ENCODE results near the gene MLPH. TPM values are rescaled to one million over a fixed set of nuclear protein-coding genes. Genes with fewer than 3 reads are reported as not detected.

The MLPH gene
- polyA plus RNA-seq, 3 donors = not detected

GRCh38 chr2:237471438-237472186, 15.4 kb upstream of the MLPH start:
- intact Hi-C loops (cut with micrococcal nuclease) = loop anchor here in 1 of 2 donors (5.0 to 10.0 kb wide), 2 partner anchors 49 to 317 kb away; no protein-coding TSS in a partner anchor
- H3K27ac Mint-ChIP-seq = no peak overlapping the region
- WGBS (ENCODE audit: insufficient coverage) = 62% methylated on average over 14 of the region's 14 CpGs

More at GRCh38 chr2:237471438-237472186, 15.4 kb upstream of the MLPH start:
- no peaks in the 10 kb centered on the region for H3K36me3 ChIP-seq (replicated peaks in 1 of 2; ENCODE audit: control insufficient read depth in 1 of 2, insufficient read depth in 2 of 2, low read length in 2 of 2)
- H3K4me2 ChIP-seq (replicated peaks; ENCODE audit: extremely low read depth, low read length, poor library complexity, severe bottlenecking) = no peak overlapping the region
- H3K9ac ChIP-seq (ENCODE audit: insufficient read depth, low read length, poor library complexity, severe bottlenecking) = no peak overlapping the region
- no peak overlapping the region for H3K27ac ChIP-seq (ENCODE audit: low read depth in 1 of 2, low read length in 2 of 2)
- Mint-ChIP-seq H3K4me3 (no peak overlapping the region), H3K9me3 (peaks cover 0 to 3% (median 2%) of the 10 kb centered on the region in 7 donors), H3K27me3 (ENCODE audit: low read depth in 3 of 3) (peaks cover 9 to 13% (median 12%) of the 10 kb centered on the region in 3 donors), H3K4me1 (peaks cover 25% of the 10 kb centered on the region), H3K36me3 (no peaks in the 10 kb centered on the region)
- H4K20me1 ChIP-seq (ENCODE audit: insufficient read depth, low read length) = no peaks in the 10 kb centered on the region
- H2AFZ ChIP-seq (ENCODE audit: insufficient read depth, low read depth, low read length, poor library complexity, severe bottlenecking) = peak overlapping the region; percentile 24
- peak; percentile 8 to 32 (median 31) for DNase-seq
- TF ChIP-seq CTCF (IDR thresholded peaks at IDR 0.05) = peak; percentile 57
- H3K4me3 ChIP-seq (replicated peaks in 1 of 3; ENCODE audit: low read depth in 2 of 3, low read length in 3 of 3) = no peak overlapping the region
- peaks cover 8 to 11% of the 10 kb centered on the region in 2 donors for H3K27me3 ChIP-seq (ENCODE audit: control insufficient read depth in 2 of 2, insufficient read depth in 2 of 2, low read length in 2 of 2)
- H3K9me3 ChIP-seq (replicated peaks in 1 of 2; ENCODE audit: control insufficient read depth in 1 of 2, insufficient read depth in 1 of 2, low read length in 2 of 2) = no peaks in the 10 kb centered on the region
- no peaks in the 10 kb centered on the region for H3K79me2 ChIP-seq (ENCODE audit: insufficient read depth, low read length)
- peaks cover 18 to 20% of the 10 kb centered on the region in 2 donors for H3K4me1 ChIP-seq (ENCODE audit: control insufficient read depth in 1 of 2, insufficient read depth in 2 of 2, low read length in 2 of 2)

Measured in CD14-positive monocyte (primary cell).